ENCODE results near the gene NME3.

NME3 gene

GRCh38 chr16:1771188-1771863, at the start of gene NME3:
Gene NME3 (minus strand): TSS chr16:1771543. CDS start chr16:1771534, 9 bp downstream.
- peak; percentile 46 for DNase-seq (ENCODE audit: low read depth, low spot score)
- Histone ChIP-seq H3K27me3 (ENCODE audit: insufficient read depth, insufficient read length) (no peaks in the 10 kb centered on the region), H3K4me3 (ENCODE audit: insufficient read length, low read depth) (peak within 1 kb of the TSS; percentile 97), H3K9ac (ENCODE audit: insufficient read length, low read depth) (peak within 1 kb of the TSS; percentile 99), H3K4me1 (ENCODE audit: insufficient read depth, insufficient read length) (peaks cover 17% of the 10 kb centered on the region), H3K36me3 (ENCODE audit: insufficient read depth, insufficient read length, low read length) (peaks cover 77% of the 10 kb centered on the region), H3K9me3 (ENCODE audit: insufficient read depth, low read length) (no peaks in the 10 kb centered on the region)
- TF ChIP-seq ZNF274 (IDR thresholded peaks at IDR 0.05; ENCODE audit: low read depth, low read length) (no peak), SUZ12 (IDR thresholded peaks at IDR 0.05; ENCODE audit: extremely low read depth, insufficient read depth, insufficient read length) (no peak), YY1 (IDR thresholded peaks at IDR 0.05; ENCODE audit: insufficient read depth, insufficient read length) (no peak)

DNA sequence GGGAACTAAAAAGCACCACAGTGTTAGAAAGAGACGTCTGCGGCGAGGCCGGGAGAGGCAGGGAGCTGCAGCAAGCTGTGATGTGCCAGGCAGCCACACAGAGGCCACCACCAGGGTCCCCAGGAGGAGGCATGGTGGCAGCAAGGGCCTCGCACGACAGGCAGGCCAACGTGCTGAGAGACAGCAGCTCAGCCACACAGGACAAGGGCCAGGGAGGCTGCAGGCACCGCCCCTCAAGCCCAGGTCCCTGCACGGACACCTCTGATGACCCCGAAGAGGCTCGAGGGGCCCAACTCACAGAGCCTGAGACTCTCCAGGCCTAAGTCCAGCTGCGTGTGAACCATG, 49.6 kb upstream of the NME3 start:
- TF ChIP-seq SUZ12 (IDR thresholded peaks at IDR 0.05; ENCODE audit: extremely low read depth, insufficient read depth, insufficient read length) (no peak), ZNF274 (IDR thresholded peaks at IDR 0.05; ENCODE audit: low read depth, low read length) (no peak), YY1 (IDR thresholded peaks at IDR 0.05; ENCODE audit: insufficient read depth, insufficient read length) (no peak)
- H3K36me3 ChIP-seq (ENCODE audit: insufficient read depth, insufficient read length, low read length) = peaks cover 28% of the 10 kb centered on the region
- H3K9ac ChIP-seq (ENCODE audit: insufficient read length, low read depth) = no peak overlapping the region
- no peaks in the 10 kb centered on the region for H3K9me3 ChIP-seq (ENCODE audit: insufficient read depth, low read length)
- H3K4me3 ChIP-seq (ENCODE audit: insufficient read length, low read depth) = no peak overlapping the region
- no peak for DNase-seq (ENCODE audit: low read depth, low spot score)
- peaks cover 12% of the 10 kb centered on the region for H3K27me3 ChIP-seq (ENCODE audit: insufficient read depth, insufficient read length)
- no peaks in the 10 kb centered on the region for H3K4me1 ChIP-seq (ENCODE audit: insufficient read depth, insufficient read length)

GRCh38 chr16:1820096-1820945, 49.0 kb upstream of the NME3 start:
- Histone ChIP-seq H3K9ac (ENCODE audit: insufficient read length, low read depth) (no peak overlapping the region), H3K36me3 (ENCODE audit: insufficient read depth, insufficient read length, low read length) (peaks cover 30% of the 10 kb centered on the region)
- TF ChIP-seq ZNF274 (IDR thresholded peaks at IDR 0.05; ENCODE audit: low read depth, low read length) (no peak), SUZ12 (IDR thresholded peaks at IDR 0.05; ENCODE audit: extremely low read depth, insufficient read depth, insufficient read length) (no peak), YY1 (IDR thresholded peaks at IDR 0.05; ENCODE audit: insufficient read depth, insufficient read length) (no peak)

DNA sequence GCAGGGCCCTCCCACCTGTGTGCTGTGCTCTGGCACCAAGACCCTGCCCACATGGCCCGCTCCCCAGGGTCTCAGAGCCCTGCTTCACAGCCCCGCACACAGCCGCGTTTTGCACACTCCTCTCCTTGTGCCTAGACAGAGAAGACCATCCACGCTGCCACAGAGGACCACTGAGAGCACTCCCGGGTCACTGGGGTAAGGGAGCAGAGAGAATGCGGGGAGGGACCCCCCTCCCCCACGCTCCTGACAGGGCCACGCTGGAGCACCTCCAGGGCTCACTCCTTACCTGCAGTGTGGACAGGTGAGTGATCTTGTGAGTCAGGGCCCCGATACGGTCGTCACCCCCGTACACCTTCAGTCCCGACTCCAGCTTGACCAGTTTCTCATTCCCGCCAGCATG, 48.3 kb upstream of the NME3 start:
- DNase-seq (ENCODE audit: low read depth, low spot score) = no peak
- H3K9me3 ChIP-seq (ENCODE audit: insufficient read depth, low read length) = no peaks in the 10 kb centered on the region
- no peaks in the 10 kb centered on the region for H3K4me1 ChIP-seq (ENCODE audit: insufficient read depth, insufficient read length)
- H3K27me3 ChIP-seq (ENCODE audit: insufficient read depth, insufficient read length) = peaks cover 4% of the 10 kb centered on the region
- no peak overlapping the region for H3K4me3 ChIP-seq (ENCODE audit: insufficient read length, low read depth)
- no peak overlapping the region for H3K9ac ChIP-seq (ENCODE audit: insufficient read length, low read depth)
- TF ChIP-seq ZNF274 (IDR thresholded peaks at IDR 0.05; ENCODE audit: low read depth, low read length) (no peak), SUZ12 (IDR thresholded peaks at IDR 0.05; ENCODE audit: extremely low read depth, insufficient read depth, insufficient read length) (no peak), YY1 (IDR thresholded peaks at IDR 0.05; ENCODE audit: insufficient read depth, insufficient read length) (no peak)
- H3K36me3 ChIP-seq (ENCODE audit: insufficient read depth, insufficient read length, low read length) = peaks cover 31% of the 10 kb centered on the region

More at GRCh38 chr16:1820096-1820945, 49.0 kb upstream of the NME3 start:
- H3K4me1 ChIP-seq (ENCODE audit: insufficient read depth, insufficient read length) = no peaks in the 10 kb centered on the region
- H3K9me3 ChIP-seq (ENCODE audit: insufficient read depth, low read length) = no peaks in the 10 kb centered on the region
- peaks cover 7% of the 10 kb centered on the region for H3K27me3 ChIP-seq (ENCODE audit: insufficient read depth, insufficient read length)
- DNase-seq (ENCODE audit: low read depth, low spot score) = no peak
- H3K4me3 ChIP-seq (ENCODE audit: insufficient read length, low read depth) = no peak overlapping the region

DNA sequence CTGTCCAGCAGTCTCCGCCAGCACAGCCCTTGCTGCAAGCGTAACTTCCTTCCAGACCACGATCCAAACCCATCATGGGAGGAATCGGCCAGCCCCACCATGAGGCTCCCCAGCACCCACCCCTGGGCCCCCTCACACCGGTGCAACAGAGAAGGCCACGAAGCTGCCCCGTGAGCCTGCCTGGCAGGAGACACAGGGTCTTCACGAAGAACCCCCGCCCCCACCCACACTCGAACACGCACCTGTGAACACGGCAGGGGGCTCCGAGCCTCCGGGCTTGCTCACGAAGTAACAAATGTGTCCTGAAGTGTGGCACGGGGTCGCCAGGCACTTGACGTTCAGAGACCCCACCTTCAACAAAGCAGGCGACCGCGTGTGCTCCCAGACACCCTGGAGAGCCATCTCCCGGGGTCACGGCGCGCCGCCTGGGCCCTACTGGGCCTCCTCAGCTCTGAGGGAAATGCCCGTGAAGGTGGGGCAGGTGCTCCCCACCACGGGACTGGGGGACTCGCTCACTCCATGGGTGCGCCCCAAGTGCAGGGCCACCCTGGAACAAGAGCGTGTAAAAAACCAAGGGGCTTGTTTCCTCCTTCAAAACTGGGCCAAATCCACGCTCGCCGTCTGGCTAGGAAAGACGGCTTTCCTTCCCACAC, 47.7 kb upstream of the NME3 start:
- Histone ChIP-seq H3K27me3 (ENCODE audit: insufficient read depth, insufficient read length) (no peaks in the 10 kb centered on the region), H3K4me3 (ENCODE audit: insufficient read length, low read depth) (no peak overlapping the region), H3K4me1 (ENCODE audit: insufficient read depth, insufficient read length) (no peaks in the 10 kb centered on the region), H3K9me3 (ENCODE audit: insufficient read depth, low read length) (no peaks in the 10 kb centered on the region), H3K36me3 (ENCODE audit: insufficient read depth, insufficient read length, low read length) (peaks cover 31% of the 10 kb centered on the region), H3K9ac (ENCODE audit: insufficient read length, low read depth) (no peak overlapping the region)
- TF ChIP-seq ZNF274 (IDR thresholded peaks at IDR 0.05; ENCODE audit: low read depth, low read length) (no peak), YY1 (IDR thresholded peaks at IDR 0.05; ENCODE audit: insufficient read depth, insufficient read length) (no peak), SUZ12 (IDR thresholded peaks at IDR 0.05; ENCODE audit: extremely low read depth, insufficient read depth, insufficient read length) (no peak)
- DNase-seq (ENCODE audit: low read depth, low spot score) = no peak

- DNase-seq (ENCODE audit: low read depth, low spot score) = no peak
- Histone ChIP-seq H3K27me3 (ENCODE audit: insufficient read depth, insufficient read length) (no peaks in the 10 kb centered on the region), H3K4me1 (ENCODE audit: insufficient read depth, insufficient read length) (no peaks in the 10 kb centered on the region), H3K9me3 (ENCODE audit: insufficient read depth, low read length) (no peaks in the 10 kb centered on the region), H3K9ac (ENCODE audit: insufficient read length, low read depth) (no peak overlapping the region), H3K4me3 (ENCODE audit: insufficient read length, low read depth) (no peak overlapping the region), H3K36me3 (ENCODE audit: insufficient read depth, insufficient read length, low read length) (peaks cover 31% of the 10 kb centered on the region)
- TF ChIP-seq ZNF274 (IDR thresholded peaks at IDR 0.05; ENCODE audit: low read depth, low read length) (no peak), YY1 (IDR thresholded peaks at IDR 0.05; ENCODE audit: insufficient read depth, insufficient read length) (no peak), SUZ12 (IDR thresholded peaks at IDR 0.05; ENCODE audit: extremely low read depth, insufficient read depth, insufficient read length) (no peak)
These were observed 47.0 kb upstream of the NME3 start for GRCh38 chr16:1818204-1818872.

Data from NT2/D1 (cell line).